ENCODE data around the gene MBD4. TPM values are rescaled to one million over a fixed set of nuclear protein-coding genes. Genes with fewer than 3 reads are reported as not detected.
"Not testable (repeated sequence)": the region's sequence is repeated elsewhere in the genome, so short reads cannot be mapped to it uniquely, and the experiment has no call there.

MBD4 gene
- total and polyA plus RNA-seq, 2 donors (not counting 1 experiment from before 2014, with no cell fraction given): 95.7 to 140 TPM

DNA sequence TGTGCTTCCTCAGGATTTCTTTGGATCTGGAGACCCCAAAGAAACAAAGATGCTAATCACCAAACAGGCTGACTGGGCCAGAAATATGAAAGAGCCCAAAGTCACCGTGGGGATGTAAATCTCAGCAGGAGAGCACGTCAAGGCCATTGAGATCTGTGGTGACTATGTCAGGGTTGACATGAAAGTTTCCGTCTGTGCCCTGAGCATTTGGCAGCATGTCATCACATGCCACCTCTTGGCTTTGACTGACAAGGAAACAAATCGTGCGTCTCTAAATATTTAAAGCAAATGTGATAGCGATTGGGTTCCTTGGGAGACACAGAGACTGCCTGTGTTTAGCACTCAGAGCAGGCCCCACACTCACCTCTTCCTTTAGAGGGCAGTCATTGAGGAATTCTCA lies 46.5 kb downstream of the MBD4 start:
- Histone ChIP-seq H3K4me1 (ENCODE audit: control insufficient read depth in 2 of 2, insufficient read depth in 2 of 2, low read length in 2 of 2) (peaks cover 9 to 10% of the 10 kb centered on the region in 2 donors), H3K79me2 (ENCODE audit: control insufficient read depth, insufficient read depth, low read length) (peaks cover 31% of the 10 kb centered on the region), H3K9ac (ENCODE audit: low read length) (no peak overlapping the region), H3K36me3 (replicated peaks in 1 of 2; ENCODE audit: control extremely low read depth in 1 of 2, control insufficient read depth in 1 of 2, extremely low read depth in 1 of 2, insufficient read depth in 2 of 2, low read length in 1 of 2) (peaks cover 2 to 47% of the 10 kb centered on the region in 2 experiments), H3K27ac (ENCODE audit: low read length in 2 of 2) (no peak overlapping the region), H3K27me3 (replicated peaks in 1 of 4; ENCODE audit: control extremely low read depth in 1 of 4, control insufficient read depth in 3 of 4, insufficient read depth in 4 of 4, low read length in 3 of 4) (no peaks in the 10 kb centered on the region), H3K4me3 (ENCODE audit: control extremely low read depth in 1 of 5, extremely low read depth in 1 of 5, insufficient read depth in 1 of 5, low read depth in 2 of 5, low read length in 4 of 5) (no peak overlapping the region), H3K4me2 (replicated peaks; ENCODE audit: low read depth, low read length, poor library complexity, severe bottlenecking) (no peak overlapping the region), H2AFZ (ENCODE audit: insufficient read depth, low read depth, low read length, poor library complexity, severe bottlenecking) (no peak overlapping the region), H4K20me1 (ENCODE audit: control insufficient read depth, insufficient read depth, low read length, poor library complexity, severe bottlenecking) (peaks cover 45% of the 10 kb centered on the region), H3K9me3 (ENCODE audit: control extremely low read depth in 1 of 3, control insufficient read depth in 2 of 3, insufficient read depth in 1 of 3, low read length in 2 of 3) (no peaks in the 10 kb centered on the region)
- Mint-ChIP-seq H3K9me3 (ENCODE audit: insufficient read depth) (no peaks in the 10 kb centered on the region), H3K27me3 (no peaks in the 10 kb centered on the region), H3K4me1 (peaks cover 18% of the 10 kb centered on the region), H3K4me3 (no peak overlapping the region), H3K27ac (no peak overlapping the region)
- CTCF ChIA-PET: no interaction called here
- TF ChIP-seq, protein P1, sequence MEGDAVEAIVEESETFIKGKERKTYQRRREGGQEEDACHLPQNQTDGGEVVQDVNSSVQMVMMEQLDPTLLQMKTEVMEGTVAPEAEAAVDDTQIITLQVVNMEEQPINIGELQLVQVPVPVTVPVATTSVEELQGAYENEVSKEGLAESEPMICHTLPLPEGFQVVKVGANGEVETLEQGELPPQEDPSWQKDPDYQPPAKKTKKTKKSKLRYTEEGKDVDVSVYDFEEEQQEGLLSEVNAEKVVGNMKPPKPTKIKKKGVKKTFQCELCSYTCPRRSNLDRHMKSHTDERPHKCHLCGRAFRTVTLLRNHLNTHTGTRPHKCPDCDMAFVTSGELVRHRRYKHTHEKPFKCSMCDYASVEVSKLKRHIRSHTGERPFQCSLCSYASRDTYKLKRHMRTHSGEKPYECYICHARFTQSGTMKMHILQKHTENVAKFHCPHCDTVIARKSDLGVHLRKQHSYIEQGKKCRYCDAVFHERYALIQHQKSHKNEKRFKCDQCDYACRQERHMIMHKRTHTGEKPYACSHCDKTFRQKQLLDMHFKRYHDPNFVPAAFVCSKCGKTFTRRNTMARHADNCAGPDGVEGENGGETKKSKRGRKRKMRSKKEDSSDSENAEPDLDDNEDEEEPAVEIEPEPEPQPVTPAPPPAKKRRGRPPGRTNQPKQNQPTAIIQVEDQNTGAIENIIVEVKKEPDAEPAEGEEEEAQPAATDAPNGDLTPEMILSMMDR (IDR thresholded peaks at IDR 0.05): no peak
- TF ChIP-seq EZH2 (IDR thresholded peaks at IDR 0.05; ENCODE audit: borderline replicate concordance, insufficient read depth, low read depth, low read length, poor library complexity, severe bottlenecking): no peak
- POLR2A ChIA-PET: no interaction called here
- ATAC-seq (ENCODE audit: low read depth) (no peak), DNase-seq (no peak)
- intact Hi-C loops (cut with micrococcal nuclease): loop anchor here (10.0 kb wide), 1 partner anchor 118 kb away; the partner anchor contains the start of gene HMCES
- WGBS (ENCODE audit: insufficient coverage): 85% methylated on average over 6 of the region's 6 CpGs

DNA sequence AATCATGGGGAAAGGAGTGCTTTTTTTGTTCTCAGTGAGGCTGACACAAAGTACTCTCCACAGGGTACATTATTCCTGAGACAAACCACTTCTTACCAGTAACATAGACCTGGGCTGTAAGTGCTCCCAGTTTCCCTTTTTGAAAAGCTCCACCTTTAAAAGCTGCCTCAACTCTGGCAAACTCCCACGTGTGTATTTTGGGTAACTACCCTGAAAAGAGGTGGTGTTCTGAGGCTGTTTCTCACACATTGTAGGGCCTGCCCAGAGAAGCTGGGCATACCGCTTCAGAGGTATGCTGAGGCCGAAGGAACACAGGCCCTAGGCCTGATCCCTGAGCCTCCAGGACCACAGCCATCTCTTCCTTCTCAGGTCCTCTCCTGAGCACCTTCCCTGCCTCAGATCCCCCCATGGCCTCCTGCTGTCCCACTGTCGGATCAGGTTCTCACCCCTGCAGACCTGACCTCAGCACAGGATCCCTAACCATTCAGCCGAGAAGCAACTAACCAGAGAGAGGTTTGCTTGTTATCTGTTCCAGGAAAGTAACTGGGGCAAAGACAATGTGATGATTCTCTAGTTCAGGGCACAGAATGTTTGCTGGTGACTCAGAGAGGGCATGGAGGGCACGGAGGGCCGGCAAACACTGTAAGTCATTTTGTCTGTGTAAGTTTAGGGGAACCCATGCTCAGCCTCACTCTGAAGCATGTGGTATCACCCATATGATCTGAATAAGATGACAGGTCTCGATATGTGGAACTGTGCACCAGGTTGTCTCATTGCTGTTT lies 47.5 kb downstream of the MBD4 start:
- intact Hi-C loops (cut with micrococcal nuclease): loop anchor here (10.0 kb wide), 1 partner anchor 117 kb away; the partner anchor contains the start of gene HMCES
- not testable (repeated sequence) for H3K27me3 Mint-ChIP-seq

DNA sequence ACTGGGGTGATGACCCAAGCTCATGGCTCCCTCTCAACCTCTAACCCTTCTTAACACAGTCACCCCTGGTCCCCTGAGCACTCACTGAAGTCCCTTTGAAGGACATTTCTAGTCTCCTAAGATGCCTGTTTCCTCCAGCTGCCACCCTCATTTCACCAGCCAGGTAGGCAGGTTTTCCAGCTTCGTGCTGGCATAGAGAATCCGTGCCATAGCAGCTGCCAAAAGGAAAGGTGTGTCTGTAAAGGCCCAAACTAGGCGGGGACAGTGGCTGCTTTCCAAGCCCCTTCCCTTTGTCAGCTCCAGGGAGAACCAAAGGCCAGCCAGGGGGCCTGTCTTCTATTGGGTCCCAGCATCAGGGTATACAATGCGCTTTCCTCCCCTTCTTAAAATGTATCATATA lies 48.2 kb downstream of the MBD4 start:
- H3K27me3 Mint-ChIP-seq; H3K9ac ChIP-seq (ENCODE audit: low read length); H3K4me1 Mint-ChIP-seq; H3K27ac ChIP-seq (ENCODE audit: low read length in 2 of 2); H3K9me3 ChIP-seq (ENCODE audit: control extremely low read depth in 1 of 3, control insufficient read depth in 2 of 3, insufficient read depth in 1 of 3, low read length in 2 of 3); H3K4me1 ChIP-seq (ENCODE audit: control insufficient read depth in 2 of 2, insufficient read depth in 2 of 2, low read length in 2 of 2); DNase-seq; H3K4me3 Mint-ChIP-seq; H3K27me3 ChIP-seq (replicated peaks in 1 of 4; ENCODE audit: control extremely low read depth in 1 of 4, control insufficient read depth in 3 of 4, insufficient read depth in 4 of 4, low read length in 3 of 4); H3K27ac Mint-ChIP-seq; H3K9me3 Mint-ChIP-seq (ENCODE audit: insufficient read depth); POLR2A ChIA-PET; H3K4me2 ChIP-seq (replicated peaks; ENCODE audit: low read depth, low read length, poor library complexity, severe bottlenecking); H3K4me3 ChIP-seq (ENCODE audit: control extremely low read depth in 1 of 5, extremely low read depth in 1 of 5, insufficient read depth in 1 of 5, low read depth in 2 of 5, low read length in 4 of 5); ATAC-seq (ENCODE audit: low read depth); H2AFZ ChIP-seq (ENCODE audit: insufficient read depth, low read depth, low read length, poor library complexity, severe bottlenecking): not testable (repeated sequence)
- CTCF ChIA-PET: interaction anchor here (1.2 kb wide), 1 partner anchor 8 kb away, joined by 4 read pairs; no protein-coding TSS in a partner anchor
- Histone ChIP-seq H3K79me2 (ENCODE audit: control insufficient read depth, insufficient read depth, low read length) (peaks cover 15% of the 10 kb centered on the region), H4K20me1 (ENCODE audit: control insufficient read depth, insufficient read depth, low read length, poor library complexity, severe bottlenecking) (peaks cover 29% of the 10 kb centered on the region), H3K36me3 (replicated peaks in 1 of 2; ENCODE audit: control extremely low read depth in 1 of 2, control insufficient read depth in 1 of 2, extremely low read depth in 1 of 2, insufficient read depth in 2 of 2, low read length in 1 of 2) (peaks cover 0 to 55% of the 10 kb centered on the region in 2 experiments)
- intact Hi-C loops (cut with micrococcal nuclease): loop anchor here (10.0 kb wide), 1 partner anchor 117 kb away; the partner anchor contains the start of gene HMCES
- no CpG with 5 or more reads among the region's 4 CpGs for WGBS (ENCODE audit: insufficient coverage)

More for the DNA sequence above, 47.5 kb downstream of the MBD4 start:
- POLR2A ChIA-PET; H3K9me3 ChIP-seq (ENCODE audit: control extremely low read depth in 1 of 3, control insufficient read depth in 2 of 3, insufficient read depth in 1 of 3, low read length in 2 of 3); H3K4me1 ChIP-seq (ENCODE audit: control insufficient read depth in 2 of 2, insufficient read depth in 2 of 2, low read length in 2 of 2); H2AFZ ChIP-seq (ENCODE audit: insufficient read depth, low read depth, low read length, poor library complexity, severe bottlenecking); H3K9ac ChIP-seq (ENCODE audit: low read length); DNase-seq; H3K27ac Mint-ChIP-seq; H3K4me3 ChIP-seq (ENCODE audit: control extremely low read depth in 1 of 5, extremely low read depth in 1 of 5, insufficient read depth in 1 of 5, low read depth in 2 of 5, low read length in 4 of 5); H3K4me1 Mint-ChIP-seq; H3K27me3 ChIP-seq (replicated peaks in 1 of 4; ENCODE audit: control extremely low read depth in 1 of 4, control insufficient read depth in 3 of 4, insufficient read depth in 4 of 4, low read length in 3 of 4); H3K9me3 Mint-ChIP-seq (ENCODE audit: insufficient read depth); H3K4me2 ChIP-seq (replicated peaks; ENCODE audit: low read depth, low read length, poor library complexity, severe bottlenecking); ATAC-seq (ENCODE audit: low read depth); H3K27ac ChIP-seq (ENCODE audit: low read length in 2 of 2); H3K4me3 Mint-ChIP-seq: not testable (repeated sequence)
- Histone ChIP-seq H4K20me1 (ENCODE audit: control insufficient read depth, insufficient read depth, low read length, poor library complexity, severe bottlenecking) (peaks cover 36% of the 10 kb centered on the region), H3K36me3 (replicated peaks in 1 of 2; ENCODE audit: control extremely low read depth in 1 of 2, control insufficient read depth in 1 of 2, extremely low read depth in 1 of 2, insufficient read depth in 2 of 2, low read length in 1 of 2) (peaks cover 2 to 50% of the 10 kb centered on the region in 2 experiments), H3K79me2 (ENCODE audit: control insufficient read depth, insufficient read depth, low read length) (peaks cover 22% of the 10 kb centered on the region)
- 100% methylated on average over 1 of the region's 8 CpGs for WGBS (ENCODE audit: insufficient coverage)
- CTCF ChIA-PET: interaction anchor here (1.2 kb wide), 1 partner anchor 8 kb away, joined by 4 read pairs; no protein-coding TSS in a partner anchor
